NOMO-1 treated with DMSO at 0.1 percent for 48 hours (cell line): Measurements from ENCODE around the gene PKD1L1.

Source experiments
- DNase-seq: peaks from one replicate; lab custom pipeline; 2025; ENCODE audit not compliant: unreplicated experiment; lab: John Stamatoyannopoulos, UW

The PKD1L1 gene

DNA sequence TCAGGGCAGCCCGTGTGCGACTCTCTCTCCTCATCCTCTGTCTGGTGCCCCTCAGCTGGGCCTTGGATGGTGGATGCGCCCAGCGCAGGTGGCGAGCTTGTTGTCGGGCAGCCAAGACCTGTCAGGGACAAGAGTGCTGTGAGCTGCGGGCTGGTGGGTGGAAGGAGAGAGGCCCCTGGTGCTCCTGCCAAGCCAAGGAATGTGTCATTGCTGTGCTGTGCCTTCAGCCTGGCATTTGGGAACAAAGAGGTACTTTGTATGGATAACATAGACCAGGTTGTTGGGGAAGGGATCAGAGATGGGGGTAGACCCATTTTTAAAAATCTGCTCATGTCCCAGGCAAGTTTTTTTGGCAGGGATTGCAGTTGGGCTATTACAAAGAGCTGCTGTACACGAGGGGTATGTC lies 120.9 kb downstream of the PKD1L1 start:
- no peak for DNase-seq

GRCh38 chr7:47826754-47827153 lies 121.5 kb downstream of the PKD1L1 start:
- DNase-seq: no peak

DNA sequence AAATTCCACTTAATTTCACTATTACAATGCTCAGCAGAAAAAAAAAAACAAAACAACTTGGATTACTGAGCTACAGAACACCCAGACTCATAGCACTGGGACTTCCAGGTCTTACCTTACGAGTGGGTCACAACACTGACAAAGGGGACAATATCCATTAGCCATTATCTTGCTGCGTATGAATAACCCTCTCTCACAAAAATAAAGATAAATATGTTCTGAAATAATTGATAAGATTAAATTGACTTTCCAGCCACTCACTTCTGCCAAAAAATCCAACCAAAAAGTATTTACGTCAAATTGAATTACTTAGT lies 128.7 kb downstream of the PKD1L1 start:
- no peak for DNase-seq

- peak; percentile 50 for DNase-seq
Observed at GRCh38 chr7:47818796-47819606, 129.3 kb downstream of the PKD1L1 start.

DNA sequence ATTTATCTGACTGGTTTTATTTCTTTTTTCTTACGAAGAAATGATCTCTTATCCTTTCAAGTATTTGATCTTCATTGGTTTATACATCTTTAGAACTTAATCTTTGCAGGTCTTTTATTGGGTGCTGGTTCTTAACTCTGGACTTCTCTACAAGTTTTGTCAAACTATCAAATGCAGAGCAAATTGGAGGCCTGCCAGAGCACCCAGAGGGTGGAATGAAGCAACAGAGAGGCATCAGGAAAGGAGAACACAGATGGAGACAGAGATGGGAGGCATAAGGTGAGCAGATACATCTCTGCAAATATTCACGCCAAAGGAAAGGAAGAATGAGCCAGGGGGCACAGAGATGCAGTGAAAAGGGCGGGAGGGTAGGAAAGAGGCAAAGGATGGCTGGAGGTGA lies 130.3 kb downstream of the PKD1L1 start:
- no peak for DNase-seq

DNA sequence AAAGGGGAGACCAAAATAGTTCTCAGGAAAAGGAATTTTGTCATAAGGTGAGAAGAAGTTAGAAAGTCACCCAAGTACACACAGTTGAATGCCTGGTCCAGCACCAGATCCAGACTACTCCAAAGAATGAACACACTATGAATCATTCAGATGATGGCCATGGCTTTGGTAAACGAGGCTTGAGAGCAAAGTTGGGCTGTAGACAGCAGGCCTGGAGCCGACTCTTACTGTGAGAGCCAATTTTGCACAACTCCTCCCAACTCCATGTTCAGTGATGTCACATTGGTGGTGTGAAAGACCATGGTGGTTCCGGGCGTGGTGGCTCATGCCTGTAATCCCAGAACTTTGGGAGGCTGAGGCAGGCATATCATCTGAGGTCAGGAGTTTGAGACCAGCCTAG lies 131.6 kb downstream of the PKD1L1 start:
- no peak for DNase-seq

GRCh38 chr7:47815867-47816266 lies 132.4 kb downstream of the PKD1L1 start:
- no peak for DNase-seq

- DNase-seq: no peak
Observed at GRCh38 chr7:47814905-47815613, 133.2 kb downstream of the PKD1L1 start.

- DNase-seq: no peak
Observed at GRCh38 chr7:47813620-47814260, 134.5 kb downstream of the PKD1L1 start.

DNA sequence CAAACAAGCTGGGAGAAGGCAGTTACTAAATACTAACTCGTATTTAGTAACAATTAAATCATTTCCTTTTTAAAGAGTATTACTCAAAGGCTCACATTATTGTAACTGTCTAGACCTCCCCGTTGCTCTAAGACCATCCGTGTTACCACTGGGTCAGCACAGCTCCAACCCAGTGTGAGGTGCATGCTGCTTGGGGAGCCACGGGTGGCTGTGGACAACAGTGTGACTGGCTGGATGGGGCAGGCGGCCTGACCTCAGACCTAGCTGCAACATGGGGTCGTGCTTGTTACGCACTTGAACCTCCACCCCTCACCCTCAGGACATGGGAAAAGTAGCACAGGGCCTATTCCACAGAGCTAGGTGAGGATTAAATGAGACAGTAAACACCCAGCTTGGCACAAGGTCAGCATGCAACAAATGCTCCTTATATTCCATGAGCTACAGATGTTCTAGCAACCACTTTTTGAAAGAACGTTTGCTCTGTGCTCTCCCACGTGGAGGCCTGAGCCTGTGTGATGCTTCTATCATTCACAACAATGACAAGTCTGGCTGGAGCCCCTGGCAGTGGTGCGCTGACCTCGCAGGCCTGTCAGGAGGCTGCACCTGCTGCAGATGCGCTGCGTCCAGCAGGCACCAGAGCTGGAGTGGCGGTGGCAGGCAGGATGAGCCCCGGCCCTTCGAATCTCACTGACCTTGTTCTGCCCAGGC lies 135.7 kb downstream of the PKD1L1 start:
- no peak for DNase-seq

DNA sequence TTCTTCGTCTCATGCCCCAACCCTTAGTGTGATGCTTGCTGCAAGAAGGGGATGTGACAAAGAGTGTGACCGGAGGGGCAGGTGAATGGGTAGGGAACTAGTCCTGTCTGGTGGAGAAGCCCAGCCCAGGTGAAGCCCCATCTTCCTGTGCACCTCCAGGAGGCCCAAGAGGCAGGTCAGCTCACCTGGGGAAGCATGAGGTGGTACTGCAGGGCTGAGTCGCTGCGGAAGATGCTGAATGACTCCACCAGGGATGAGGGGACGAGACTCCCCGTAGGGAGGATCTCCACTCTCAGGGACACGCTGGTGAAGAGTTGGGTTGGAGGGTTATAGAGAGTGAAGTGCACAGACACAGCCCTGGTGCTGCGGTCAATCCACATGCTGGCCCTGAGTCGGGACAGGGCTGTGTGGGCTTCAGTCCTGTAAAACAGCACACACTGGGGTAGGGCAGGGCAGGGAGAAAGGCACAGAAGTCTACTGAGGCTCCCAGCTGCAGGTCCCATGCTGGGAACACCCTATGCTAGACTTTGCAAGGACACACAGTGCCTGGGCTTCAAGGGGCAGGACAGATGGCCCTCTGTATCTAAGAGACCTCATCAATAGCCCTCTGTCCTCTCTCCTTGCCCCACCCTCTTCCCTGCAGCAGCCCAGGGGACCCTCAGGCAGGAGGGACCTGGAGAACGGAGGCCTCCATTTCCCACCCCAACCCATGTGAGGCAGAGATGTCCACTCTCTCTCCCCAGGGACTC lies 136.5 kb downstream of the PKD1L1 start:
- no peak for DNase-seq

GRCh38 chr7:47809387-47809786 lies 138.9 kb downstream of the PKD1L1 start:
- no peak for DNase-seq

DNA sequence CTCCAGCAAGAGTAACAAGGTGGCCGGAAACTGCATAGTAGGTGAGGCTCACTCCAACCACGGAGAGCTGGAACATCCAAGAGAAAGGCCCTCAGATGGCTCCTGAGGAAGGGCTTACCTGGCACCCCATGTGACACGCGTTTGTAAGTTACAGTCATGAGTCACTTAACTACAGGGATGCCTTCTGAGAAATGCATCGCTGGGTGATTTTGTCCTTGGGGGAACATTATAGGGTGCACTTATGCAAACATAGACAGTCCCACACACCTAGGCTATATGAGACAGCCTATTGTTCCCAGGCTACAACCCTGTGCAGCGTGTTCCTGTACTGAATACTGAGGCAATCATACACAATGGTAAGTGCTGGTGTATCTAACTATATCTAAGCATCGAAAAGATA lies 139.9 kb downstream of the PKD1L1 start:
- DNase-seq: no peak

DNA sequence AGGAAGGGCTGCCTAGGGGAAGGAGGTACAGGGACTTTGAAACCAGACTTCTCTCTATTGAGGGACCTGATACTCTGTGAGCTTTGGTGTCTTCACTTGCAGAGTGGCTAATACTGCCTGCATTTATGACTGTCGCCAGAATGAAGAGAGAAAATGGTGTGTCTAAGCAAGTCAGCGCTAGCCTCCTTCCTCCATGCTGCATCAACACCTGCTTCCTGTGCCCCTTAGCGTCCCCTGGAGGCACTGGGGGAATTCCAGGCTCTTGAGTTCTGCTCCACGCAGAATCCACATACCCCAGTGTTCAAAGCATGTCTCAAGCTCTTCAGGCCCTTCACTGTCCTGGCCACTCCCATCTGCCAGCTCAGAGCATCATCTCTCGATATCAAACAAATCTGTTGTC lies 140.5 kb downstream of the PKD1L1 start:
- no peak for DNase-seq

GRCh38 chr7:47807126-47807525 lies 141.1 kb downstream of the PKD1L1 start:
- peak; percentile 15 for DNase-seq

DNA sequence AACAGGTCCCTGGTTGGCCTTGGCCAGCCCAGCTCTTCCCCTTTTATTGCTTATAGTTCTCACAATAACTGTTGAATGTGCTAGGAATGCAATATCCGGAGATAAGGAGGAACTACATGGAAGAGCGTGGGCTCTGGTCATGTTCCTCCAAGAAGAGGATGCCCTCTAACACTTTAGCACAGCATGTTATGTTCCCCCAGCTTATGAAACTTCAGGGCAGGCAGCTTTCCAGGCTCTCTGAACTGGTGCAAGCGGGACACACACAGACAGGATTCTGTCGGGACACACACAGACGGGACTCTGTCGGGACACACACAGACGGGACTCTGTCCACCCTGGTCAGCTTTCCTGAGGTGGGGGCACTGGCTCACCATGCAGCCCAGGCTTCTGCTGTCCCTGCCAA lies 141.6 kb downstream of the PKD1L1 start:
- DNase-seq: no peak

GRCh38 chr7:47804767-47805545 lies 143.3 kb downstream of the PKD1L1 start:
- no peak for DNase-seq

- DNase-seq: no peak
Observed at GRCh38 chr7:47803846-47804245, 144.4 kb downstream of the PKD1L1 start.

- DNase-seq: no peak
Observed at GRCh38 chr7:47803025-47803424, 145.2 kb downstream of the PKD1L1 start.

GRCh38 chr7:47801423-47801822 lies 146.8 kb downstream of the PKD1L1 start:
- DNase-seq: no peak
